HG02973 (cell line): ENCODE data around the gene EARS2.
"Not testable (repeated sequence)": the region's sequence is repeated elsewhere in the genome, so short reads cannot be mapped to it uniquely, and the experiment has no call there.

Experiments used
- ATAC-seq: cut with Tn5 transposase; IDR thresholded peaks from one replicate; pipeline ENCODE4 v1.9.1; 2021; ENCODE audit warnings: moderate library complexity; ENCODE audit not compliant: unreplicated experiment

Gene EARS2

GRCh38 chr16:23556881-23557778 is at the start of gene EARS2, which contains the start of gene UBFD1:
Gene EARS2 (minus strand): TSS chr16:23557350. CDS start chr16:23557343, 7 bp downstream.
Gene UBFD1 (plus strand): TSS chr16:23557727. CDS start chr16:23557743, 16 bp downstream.
- peak; percentile 85 for ATAC-seq

- ATAC-seq: no peak
Observed at GRCh38 chr16:23597003-23597756, 40.0 kb upstream of the EARS2 start.

- peak; percentile 88 for ATAC-seq
Observed at GRCh38 chr16:23595951-23596720, 39.0 kb upstream of the EARS2 start, which contains the start of gene NDUFAB1. Gene NDUFAB1 (minus strand): TSS chr16:23596316. CDS start chr16:23596290, 26 bp downstream.

DNA sequence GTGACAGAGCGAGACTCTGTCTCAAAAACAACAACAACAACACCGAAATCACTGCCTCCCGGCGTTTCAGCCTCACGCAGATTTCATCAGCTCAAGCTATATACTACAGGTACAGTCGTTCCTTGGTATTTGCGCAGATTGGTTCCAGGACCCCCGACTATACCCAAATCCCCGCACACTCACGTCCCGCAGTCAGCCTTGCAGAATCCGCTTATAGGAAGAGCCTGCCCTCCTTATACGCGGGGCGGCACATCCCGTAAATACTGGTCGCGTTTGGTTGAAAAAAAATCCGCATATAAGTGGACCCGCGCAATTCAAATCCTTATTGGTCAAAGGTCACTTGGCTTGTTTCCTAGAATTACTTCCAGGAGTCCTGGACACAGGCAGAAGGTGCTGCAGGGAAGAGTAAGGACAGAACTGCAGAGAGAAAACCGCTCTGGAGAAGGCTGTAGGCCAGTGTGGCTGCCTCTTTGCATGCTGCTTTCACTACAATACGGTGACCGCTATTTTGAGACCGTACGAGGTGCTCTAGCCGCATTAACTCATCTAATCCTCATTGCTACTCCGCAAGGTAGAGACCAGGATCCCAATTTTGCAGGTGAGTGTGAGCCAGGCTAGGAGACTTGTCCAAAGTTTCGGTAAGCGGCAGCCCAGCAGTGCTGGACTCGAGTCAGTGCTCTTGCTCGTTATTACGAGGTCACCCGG is 38.2 kb upstream of the EARS2 start:
- no peak for ATAC-seq

DNA sequence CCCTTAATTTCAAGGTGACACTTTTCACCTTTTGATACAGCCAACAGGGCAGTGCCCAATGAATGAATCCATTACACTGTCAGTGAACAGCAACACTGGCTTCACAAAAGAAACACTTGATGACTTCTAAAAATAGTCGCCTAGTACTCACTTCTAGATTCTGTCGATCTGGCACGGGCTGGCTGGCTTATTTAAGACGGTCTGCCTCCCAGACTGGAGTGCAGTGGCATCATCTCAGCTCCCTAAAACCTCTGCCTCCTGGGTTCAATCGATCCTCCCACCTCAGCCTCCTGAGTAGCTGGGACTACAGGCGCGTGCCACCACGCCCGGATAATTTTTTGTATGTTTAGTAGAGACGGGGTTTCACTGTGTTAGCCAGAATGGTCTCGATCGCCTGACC is 37.0 kb upstream of the EARS2 start:
- no peak for ATAC-seq

DNA sequence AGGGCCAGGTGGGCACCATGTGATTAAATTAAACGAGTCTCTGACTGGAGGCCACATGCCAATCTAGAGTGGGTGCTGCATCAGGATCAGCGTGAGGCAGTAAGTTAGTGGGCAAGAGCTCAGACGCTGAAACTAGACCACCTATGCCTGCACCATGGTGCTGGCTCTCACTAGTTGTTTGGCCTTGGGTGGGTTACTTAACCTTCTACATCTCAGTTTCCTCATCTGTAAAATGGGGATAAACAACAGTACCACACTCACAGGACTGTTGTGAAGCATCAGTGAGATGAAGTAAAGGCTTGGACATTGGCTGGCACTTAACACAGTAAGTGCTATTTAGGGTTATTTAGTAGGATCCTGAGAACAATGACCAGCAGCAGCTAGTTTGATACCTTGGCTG is 33.0 kb upstream of the EARS2 start:
- no peak for ATAC-seq

DNA sequence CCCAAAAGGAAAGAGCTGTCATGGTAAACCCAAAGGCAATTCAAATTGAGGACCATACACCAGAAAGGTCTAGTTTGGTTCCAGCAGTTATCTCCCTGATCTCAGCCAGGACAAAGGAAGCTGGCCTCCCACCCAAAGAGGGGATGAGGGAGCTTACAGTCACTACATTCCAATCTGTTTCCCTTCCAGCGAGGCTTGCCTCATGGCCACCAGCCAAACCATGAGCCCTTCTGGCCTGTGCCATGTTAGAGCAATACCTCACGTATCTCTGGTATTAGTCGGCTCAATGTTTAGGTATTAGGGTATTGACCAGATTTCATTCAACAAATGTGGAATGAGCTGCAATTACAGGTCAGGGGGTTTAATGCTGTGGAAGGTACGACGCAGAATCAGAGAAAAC is 30.6 kb upstream of the EARS2 start:
- ATAC-seq: no peak

DNA sequence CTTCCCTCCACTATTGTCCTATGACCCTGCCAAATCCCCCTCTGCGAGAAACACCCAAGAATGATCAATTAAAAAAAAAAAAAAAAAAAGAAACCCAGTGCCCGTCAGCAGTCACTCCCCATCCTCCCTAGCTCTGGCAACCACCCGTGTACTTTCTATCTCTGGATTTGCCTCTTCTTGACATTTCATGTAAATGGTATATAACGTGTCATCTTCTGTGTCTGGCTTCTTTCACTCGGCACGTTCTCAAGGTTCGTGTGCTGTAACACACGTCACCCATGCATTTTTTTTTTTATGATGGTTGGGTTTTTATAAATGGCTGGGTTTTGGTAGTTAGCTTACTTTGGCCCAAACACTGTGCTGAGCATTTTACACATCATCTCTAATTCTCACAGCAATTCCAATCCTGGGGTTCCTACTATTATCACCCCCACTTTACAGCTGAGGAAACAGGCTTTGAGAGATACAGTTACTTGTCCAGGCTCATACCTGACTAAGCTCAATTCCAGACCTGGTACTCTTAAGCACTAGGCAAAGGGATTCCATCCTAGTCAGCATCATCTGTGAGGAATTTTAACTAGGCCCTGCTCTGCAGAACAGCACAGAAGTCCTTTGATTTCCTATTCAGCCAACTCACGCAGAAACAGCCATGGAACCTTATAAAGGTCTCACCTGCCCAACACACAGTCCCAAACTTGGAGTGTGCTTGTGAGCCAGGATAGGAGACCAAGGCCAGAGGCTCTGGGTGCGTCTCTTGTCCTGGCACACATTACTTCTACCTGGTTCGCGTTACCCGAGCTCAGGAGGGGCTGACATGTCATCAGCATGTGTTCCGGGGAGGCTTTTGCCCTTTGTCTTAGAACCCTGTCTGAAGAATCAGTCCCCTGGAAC is 27.3 kb upstream of the EARS2 start:
- ATAC-seq: no peak

DNA sequence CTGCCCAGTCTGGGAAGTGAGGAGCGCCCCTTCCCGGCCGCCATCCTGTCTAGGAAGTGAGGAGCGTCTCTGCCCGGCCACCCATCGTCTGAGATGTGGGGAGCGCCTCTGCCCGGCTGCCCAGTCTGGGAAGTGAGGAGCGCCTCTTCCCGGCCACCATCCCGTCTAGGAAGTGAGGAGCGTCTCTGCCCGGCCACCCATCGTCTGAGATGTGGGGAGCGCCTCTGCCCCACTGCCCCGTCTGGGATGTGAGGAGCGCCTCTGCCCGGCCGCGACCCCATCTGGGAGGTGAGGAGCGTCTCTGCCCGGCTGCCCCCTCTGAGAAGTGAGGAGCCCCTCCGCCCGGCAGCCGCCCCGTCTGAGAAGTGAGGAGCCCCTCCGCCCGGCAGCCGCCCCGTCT is 26.1 kb upstream of the EARS2 start:
- ATAC-seq: not testable (repeated sequence)

DNA sequence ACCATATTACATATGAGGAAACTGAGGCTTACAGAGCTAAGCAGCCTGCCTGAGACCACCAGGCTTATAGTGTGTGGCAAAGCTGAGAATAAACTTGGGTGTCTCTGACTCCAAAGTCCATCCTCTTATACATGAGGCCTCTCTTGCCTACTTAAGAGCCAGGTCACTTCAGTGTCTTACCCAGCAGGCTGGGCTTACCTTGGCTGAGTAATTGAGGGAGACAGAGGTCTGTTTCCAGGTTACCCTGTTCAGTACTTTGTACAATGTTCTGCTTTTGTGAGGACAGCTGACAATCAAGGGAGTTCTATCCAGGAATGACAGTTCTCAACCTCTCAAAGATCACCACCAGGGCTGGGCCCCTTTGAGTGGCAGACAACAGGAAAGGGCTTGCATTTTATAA is 24.6 kb upstream of the EARS2 start:
- no peak for ATAC-seq

GRCh38 chr16:23580391-23580790 is 23.2 kb upstream of the EARS2 start:
- no peak for ATAC-seq

- no peak for ATAC-seq
Observed at GRCh38 chr16:23579371-23579770, 22.2 kb upstream of the EARS2 start.

DNA sequence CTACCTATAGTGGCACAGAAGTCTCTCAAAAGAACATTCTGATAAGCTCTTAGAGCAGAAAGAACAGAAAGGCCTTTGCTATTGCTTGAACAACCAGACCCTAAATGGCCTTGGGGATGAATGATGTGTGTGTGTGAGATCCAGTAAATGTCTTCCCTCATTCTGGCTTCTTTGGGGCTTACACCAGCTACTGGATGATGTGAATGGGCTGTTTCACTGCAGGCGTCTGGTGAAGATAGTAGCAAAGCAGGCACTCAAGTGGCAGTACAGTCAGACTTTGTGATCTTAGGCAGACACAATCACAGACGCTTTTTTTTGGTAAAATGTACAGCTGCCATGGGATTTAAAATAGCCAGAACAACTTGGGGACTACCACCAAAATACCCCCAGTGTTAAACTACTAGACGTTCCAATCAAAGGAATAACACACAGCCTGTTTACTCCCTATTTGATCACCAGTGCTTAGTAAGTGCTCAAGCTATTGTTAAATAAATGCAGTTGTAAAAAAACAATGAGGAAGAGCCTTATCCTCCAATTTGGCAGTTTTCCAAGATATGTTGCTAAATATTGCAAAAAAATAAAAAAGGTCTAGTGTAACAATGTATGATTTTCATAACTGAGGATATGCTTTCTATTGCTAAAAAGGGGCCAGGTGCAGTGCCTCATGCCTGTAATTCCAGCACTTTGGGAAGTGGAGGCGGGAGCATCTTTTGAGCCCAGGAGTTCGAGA is 21.1 kb upstream of the EARS2 start:
- ATAC-seq: no peak

- ATAC-seq: no peak
Observed at GRCh38 chr16:23577493-23577892, 20.3 kb upstream of the EARS2 start.

DNA sequence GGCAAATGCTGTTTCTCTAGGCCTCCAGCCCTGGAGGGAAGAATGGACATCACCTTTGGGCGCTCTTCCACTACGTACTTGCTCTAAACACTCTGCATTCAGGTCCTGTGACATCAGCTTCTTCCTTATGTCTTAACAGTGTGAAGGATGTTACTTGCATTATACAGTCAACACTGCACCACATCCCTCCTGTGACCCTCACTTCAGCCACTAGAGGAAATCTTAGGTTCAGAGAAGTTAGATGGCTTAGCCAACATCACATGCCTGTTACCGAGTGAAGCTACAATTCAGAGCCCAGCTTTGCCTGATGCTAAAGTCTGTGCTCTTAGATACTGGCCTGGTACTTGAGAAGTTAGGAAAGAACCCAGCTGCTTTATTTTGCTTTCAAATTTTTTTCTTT is 18.7 kb upstream of the EARS2 start:
- no peak for ATAC-seq

DNA sequence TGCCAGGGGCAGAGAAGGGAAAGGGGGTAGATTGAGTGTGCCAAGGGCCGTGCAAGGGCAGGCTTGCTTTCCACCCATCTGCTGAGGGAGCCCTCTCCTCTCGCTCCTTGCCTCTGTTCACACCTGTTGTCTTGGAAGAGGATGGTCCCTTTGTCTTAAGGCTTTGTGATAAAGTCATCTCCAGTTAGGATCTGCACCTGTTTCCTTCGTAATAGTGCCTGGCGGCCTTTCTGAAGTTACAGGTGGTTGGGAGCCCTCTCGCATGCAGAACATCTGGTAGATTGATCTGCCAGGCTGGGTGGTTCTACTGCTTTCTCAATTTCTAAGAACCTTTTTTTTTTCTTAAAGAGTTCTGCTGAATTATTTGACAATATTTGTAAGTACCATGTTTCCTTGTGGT is 16.7 kb upstream of the EARS2 start:
- ATAC-seq: no peak

GRCh38 chr16:23572394-23572793 is 15.2 kb upstream of the EARS2 start:
- no peak for ATAC-seq

DNA sequence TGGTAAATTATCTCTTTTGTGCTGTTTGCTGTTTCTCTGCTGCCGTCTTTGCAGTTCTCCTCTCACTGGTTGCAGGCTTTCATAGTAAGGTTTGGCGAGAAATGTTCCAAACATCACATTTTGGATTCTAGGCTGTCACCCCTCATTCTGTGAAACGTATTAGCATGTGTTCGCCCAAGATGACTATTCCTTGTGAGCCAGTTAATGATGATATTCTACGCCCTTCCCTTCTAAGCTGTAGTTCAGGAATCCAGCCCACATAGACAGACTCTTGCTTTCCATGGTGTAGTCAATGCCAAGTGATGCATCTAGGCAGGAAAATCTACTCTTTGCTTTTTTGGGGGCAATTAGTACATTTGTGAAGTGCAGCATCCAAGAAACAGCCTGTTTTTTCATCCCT is 14.7 kb upstream of the EARS2 start:
- ATAC-seq: no peak
